Right lobe of liver (tissue), 4 donors: ENCODE data around the gene MGARP.

Experiments used
- CTCF ChIP-seq, 4 donors: fragments of 200-600 bp in 3 of 4; fragments of 450-650 bp in 1 of 4; IDR thresholded peaks; one replicate each; pipeline versions ENCODE4 v1.5.1 to v1.8.0; 2016 to 2022; ENCODE audit warnings: antibody characterized with exemption in 4 of 4, mild to moderate bottlenecking in 2 of 4
- POLR2A ChIP-seq: fragments of 450-650 bp; IDR thresholded peaks from one replicate; pipeline ENCODE4 v1.6.1; 2017; ENCODE audit warnings: antibody characterized with exemption, mild to moderate bottlenecking
- donor health status: DM: no; HTN: no; CAD: no.
- donor health status: DM: no; HTN: no; CAD: no.
- donor health status: DM: no; HTN: yes; CAD: no.

- TF ChIP-seq CTCF (IDR thresholded peaks at IDR 0.05) (no peak), POLR2A (no peak)
Observed at GRCh38 chr4:139234253-139234652, 45.8 kb downstream of the MGARP start.
